Skeletal muscle tissue (tissue), 4 donors: ENCODE data around the gene OTOGL. TPM values are rescaled to one million over a fixed set of nuclear protein-coding genes. Genes with fewer than 3 reads are reported as not detected.

Experiments used
- H3K27ac ChIP-seq: one replicate; pipeline ENCODE4 v1.7.0; 2013; ENCODE audit warnings: mild to moderate bottlenecking, low read depth, low read length, inconsistent platforms
- H3K27me3 ChIP-seq, 3 donors: one replicate each; pipeline ENCODE4 v1.7.0; 2013; ENCODE audit warnings: low read length in 3 of 3; ENCODE audit not compliant: control insufficient read depth in 3 of 3, insufficient read depth in 3 of 3
- H3K36me3 ChIP-seq, 3 donors: one replicate each; pipeline ENCODE4 v1.7.0; 2013; ENCODE audit warnings: low read length in 3 of 3; ENCODE audit not compliant: control insufficient read depth in 3 of 3, insufficient read depth in 3 of 3
- H3K4me1 ChIP-seq, 3 donors: one replicate each; pipeline ENCODE4 v1.7.0; 2013; ENCODE audit warnings: low read length in 3 of 3, mild to moderate bottlenecking in 3 of 3; ENCODE audit not compliant: control insufficient read depth in 3 of 3, insufficient read depth in 3 of 3
- H3K4me3 ChIP-seq, 3 donors: one replicate each; pipeline ENCODE4 v1.7.0; 2013; ENCODE audit warnings: low read length in 3 of 3
- H3K9ac ChIP-seq, 3 donors: one replicate each; pipeline ENCODE4 v1.7.0; 2013; ENCODE audit warnings: low read length in 3 of 3, mild to moderate bottlenecking in 3 of 3, moderate library complexity in 2 of 3, low read depth in 1 of 3
- H3K9me3 ChIP-seq, 3 donors: one replicate each; pipeline ENCODE4 v1.7.0; 2013; ENCODE audit warnings: low read length in 3 of 3; ENCODE audit not compliant: control insufficient read depth in 3 of 3
- total RNA-seq: library from RNA; depleted of rRNA; stranded (reverse); fragments of >200 nt; gene quantifications from one replicate; pipeline ENCODE4 v1.2.3, GENCODE V29; 2014
- donor health status: Osteomylitis.

OTOGL gene
- total RNA-seq, 1 donor from 2014 or later: 0.52 TPM

DNA sequence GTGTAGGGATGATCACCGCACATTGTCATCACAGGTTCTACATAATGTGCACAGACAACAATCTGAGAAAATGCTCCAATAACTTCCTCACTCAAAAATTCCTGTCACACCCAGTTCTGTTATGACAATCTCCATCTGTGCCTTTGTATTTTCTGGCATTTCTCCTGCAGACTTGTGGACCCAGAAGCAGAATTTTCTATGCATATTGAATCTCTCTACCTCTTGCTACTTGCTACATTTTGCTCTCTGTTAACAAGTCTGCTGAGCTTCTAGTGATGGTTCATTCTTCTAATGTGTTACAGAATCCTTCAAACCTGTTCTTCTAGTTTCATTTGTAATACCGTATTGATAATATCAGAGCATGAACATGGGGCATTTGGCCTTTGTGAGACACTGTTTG is 216.9 kb downstream of the OTOGL start:
- peaks cover 0 to 2% (median 0%) of the 10 kb centered on the region in 3 donors for H3K36me3 ChIP-seq
- H3K4me3 ChIP-seq: no peak overlapping the region
- no peak overlapping the region for H3K27ac ChIP-seq
- no peaks in the 10 kb centered on the region for H3K27me3 ChIP-seq
- H3K9me3 ChIP-seq: no peaks in the 10 kb centered on the region
- no peaks in the 10 kb centered on the region for H3K4me1 ChIP-seq
- no peak overlapping the region for H3K9ac ChIP-seq

DNA sequence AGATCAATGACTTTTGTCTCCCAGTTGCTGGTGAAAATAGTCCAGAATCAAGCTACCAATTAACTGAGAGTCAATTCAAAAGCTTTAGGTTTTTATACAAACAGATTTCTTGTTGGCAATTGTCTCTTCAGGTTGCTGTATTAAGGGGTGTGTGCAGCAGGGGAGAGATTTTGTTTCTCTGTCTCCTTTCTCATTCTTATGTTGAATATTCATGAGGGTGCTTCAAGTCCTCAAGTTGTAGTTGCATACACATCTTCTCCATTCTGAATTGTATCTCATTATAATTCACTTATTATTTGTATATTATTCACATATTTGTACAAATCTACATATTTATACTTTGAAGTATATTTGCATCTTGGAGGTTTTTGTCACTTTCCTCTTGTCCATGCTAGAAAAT is 218.0 kb downstream of the OTOGL start:
- H3K4me1 ChIP-seq: no peaks in the 10 kb centered on the region
- H3K27ac ChIP-seq: no peak overlapping the region
- no peaks in the 10 kb centered on the region for H3K27me3 ChIP-seq
- H3K9ac ChIP-seq: no peak overlapping the region
- H3K9me3 ChIP-seq: no peaks in the 10 kb centered on the region
- no peak overlapping the region for H3K4me3 ChIP-seq
- H3K36me3 ChIP-seq: peaks cover 0 to 2% (median 0%) of the 10 kb centered on the region in 3 donors

DNA sequence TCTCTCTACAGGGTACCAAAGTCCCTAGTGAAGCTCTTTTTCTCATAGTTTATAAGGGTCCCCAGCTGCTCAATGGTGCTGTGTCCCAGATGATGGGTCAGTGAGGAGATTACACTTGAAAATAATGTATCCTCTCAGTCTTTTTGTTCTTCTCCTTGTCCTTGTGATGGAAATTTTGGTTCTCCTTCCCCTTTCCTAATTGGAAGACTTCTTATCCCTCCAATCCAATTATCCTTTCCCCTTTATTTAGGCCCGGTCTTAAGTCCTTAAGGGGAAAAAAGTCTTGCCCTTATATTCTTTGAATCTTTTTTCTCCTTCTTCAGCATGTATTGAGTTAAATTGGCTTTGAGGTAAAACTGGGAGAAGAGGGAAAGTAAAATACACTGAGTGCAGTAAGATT is 218.6 kb downstream of the OTOGL start:
- Histone ChIP-seq H3K9ac (no peak overlapping the region), H3K36me3 (peaks cover 0 to 2% (median 0%) of the 10 kb centered on the region in 3 donors), H3K9me3 (no peaks in the 10 kb centered on the region), H3K4me3 (no peak overlapping the region), H3K4me1 (no peaks in the 10 kb centered on the region), H3K27ac (no peak overlapping the region), H3K27me3 (no peaks in the 10 kb centered on the region)

DNA sequence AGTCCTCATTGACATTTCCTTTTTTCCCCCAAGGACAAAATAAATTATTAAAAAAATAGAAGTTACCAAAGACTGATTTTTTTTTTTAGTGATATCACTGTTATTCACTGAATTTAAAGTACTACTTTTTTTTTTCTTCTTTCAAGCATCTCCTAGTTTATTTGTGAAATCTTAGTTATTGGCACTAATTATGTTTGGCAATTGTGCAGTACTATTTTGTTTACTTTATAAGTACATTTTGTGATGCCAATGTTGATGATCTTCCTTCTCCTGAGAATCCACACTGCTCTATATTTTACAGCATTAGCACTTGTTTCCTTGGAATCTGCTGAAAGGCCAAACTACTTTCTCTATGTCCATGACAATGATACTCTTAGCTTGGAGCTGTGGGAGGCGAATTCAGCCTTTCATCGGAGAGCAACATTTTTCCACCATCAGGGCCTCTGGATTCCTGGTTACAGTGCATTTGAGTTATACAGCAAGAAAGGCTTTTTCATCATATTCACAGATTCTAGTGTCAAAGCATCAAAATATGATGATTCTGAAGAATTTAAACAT is 220.9 kb downstream of the OTOGL start:
- no peak overlapping the region for H3K9ac ChIP-seq
- no peaks in the 10 kb centered on the region for H3K4me1 ChIP-seq
- no peaks in the 10 kb centered on the region for H3K9me3 ChIP-seq
- no peak overlapping the region for H3K4me3 ChIP-seq
- H3K36me3 ChIP-seq: peaks cover 0 to 2% (median 0%) of the 10 kb centered on the region in 3 donors
- H3K27ac ChIP-seq: no peak overlapping the region
- H3K27me3 ChIP-seq: no peaks in the 10 kb centered on the region

DNA sequence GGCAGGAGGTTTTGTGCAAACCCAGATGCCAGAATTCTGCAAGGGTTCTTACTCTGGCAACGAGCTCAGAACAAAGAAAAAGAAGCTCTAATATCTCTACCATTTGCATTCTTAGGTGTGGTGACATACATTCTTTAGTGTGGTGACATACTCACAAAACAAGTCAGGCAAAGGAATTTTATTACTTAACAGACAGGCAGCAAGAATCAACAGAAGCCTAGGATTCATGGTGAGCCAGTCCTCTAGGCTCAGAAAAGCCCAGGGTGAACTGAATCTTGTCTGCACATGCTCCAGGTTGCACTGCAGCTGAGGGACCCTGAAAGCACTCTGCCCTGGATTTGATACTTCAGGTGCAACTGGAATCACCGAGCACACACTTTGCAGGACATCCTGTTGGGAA is 222.3 kb downstream of the OTOGL start:
- Histone ChIP-seq H3K9me3 (no peaks in the 10 kb centered on the region), H3K27me3 (no peaks in the 10 kb centered on the region), H3K36me3 (peaks cover 0 to 2% (median 0%) of the 10 kb centered on the region in 3 donors), H3K4me3 (no peak overlapping the region), H3K27ac (no peak overlapping the region), H3K9ac (no peak overlapping the region), H3K4me1 (no peaks in the 10 kb centered on the region)

DNA sequence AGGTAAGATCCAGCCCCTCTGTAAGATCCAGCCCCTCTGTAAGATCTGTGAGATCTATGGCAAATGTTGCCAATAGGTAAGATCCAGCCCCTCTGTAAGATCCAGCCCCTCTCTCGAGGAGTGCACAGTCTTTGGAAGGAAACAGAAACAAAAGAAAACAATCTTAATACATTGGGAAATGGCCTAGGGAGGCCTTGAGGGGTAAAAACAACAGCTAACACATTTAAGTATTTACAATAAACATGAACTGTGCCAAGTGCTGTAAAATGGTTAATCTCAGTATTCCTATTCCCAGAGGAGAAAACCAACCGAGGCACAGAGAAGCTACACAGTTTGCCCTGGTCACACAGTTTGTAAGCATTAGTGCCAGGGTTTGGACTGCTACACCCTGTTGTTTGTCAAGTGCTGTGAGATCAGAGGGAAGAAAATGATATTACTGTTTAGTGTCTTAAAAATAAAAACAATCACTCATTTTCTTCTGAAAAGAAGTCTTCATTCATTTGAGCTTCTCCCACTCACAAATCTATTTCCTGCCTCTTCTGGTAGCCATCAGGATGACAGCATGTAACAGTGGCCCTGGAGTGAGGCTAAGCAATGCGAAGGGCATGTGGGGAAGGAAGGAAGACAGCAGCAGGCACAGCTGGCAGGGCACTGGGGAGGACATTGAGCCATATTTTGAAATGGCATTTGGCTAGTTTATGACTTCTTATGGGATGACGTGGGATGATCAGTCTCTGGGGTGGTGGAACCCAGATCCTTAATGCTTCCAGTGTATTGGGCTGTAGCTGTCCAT is 226.0 kb downstream of the OTOGL start:
- Histone ChIP-seq H3K27ac (no peak overlapping the region), H3K9ac (no peak overlapping the region), H3K9me3 (no peaks in the 10 kb centered on the region), H3K27me3 (no peaks in the 10 kb centered on the region), H3K4me3 (no peak overlapping the region), H3K36me3 (no peaks in the 10 kb centered on the region), H3K4me1 (no peaks in the 10 kb centered on the region)

DNA sequence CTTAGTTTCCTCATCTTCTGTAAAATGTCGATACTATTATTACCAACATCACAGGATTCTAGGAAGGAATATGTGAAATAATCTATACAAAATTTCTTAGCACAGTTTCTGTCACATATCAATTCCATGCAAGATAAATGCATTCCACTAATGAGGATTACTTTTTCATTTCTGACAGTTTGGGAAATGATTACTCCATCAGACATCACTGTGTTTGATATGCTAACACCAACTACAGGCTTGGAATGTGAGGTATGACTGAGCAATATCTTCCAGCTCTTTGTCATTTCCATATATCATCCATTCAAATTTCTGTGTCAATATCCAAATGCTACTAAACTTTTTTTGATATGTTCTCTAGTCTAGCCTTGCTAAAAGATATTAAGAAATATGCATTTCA is 233.5 kb downstream of the OTOGL start:
- Histone ChIP-seq H3K9ac (no peak overlapping the region), H3K4me1 (no peaks in the 10 kb centered on the region), H3K27me3 (no peaks in the 10 kb centered on the region), H3K9me3 (no peaks in the 10 kb centered on the region), H3K36me3 (no peaks in the 10 kb centered on the region), H3K4me3 (no peak overlapping the region), H3K27ac (no peak overlapping the region)

DNA sequence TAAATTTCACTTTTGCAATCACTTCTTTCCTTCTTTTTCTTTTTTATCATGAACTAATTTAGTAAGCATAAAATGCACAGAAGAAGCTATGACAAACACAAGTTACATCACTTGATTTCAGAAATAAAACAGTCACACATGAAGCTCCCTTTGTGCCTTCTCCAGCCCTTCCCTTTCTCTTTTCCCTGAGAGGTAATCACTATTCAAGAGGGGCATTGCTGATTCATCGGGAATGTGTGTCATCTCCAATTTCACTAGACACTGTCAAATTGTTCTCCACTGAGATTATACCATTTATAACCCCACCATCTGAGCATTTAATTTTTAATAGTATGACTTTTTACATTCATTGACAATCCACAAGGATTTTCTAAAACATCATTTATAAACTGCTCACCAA is 253.1 kb downstream of the OTOGL start:
- Histone ChIP-seq H3K9me3 (no peaks in the 10 kb centered on the region), H3K27ac (no peak overlapping the region), H3K27me3 (no peaks in the 10 kb centered on the region), H3K4me3 (no peak overlapping the region), H3K36me3 (no peaks in the 10 kb centered on the region), H3K4me1 (no peaks in the 10 kb centered on the region), H3K9ac (no peak overlapping the region)

DNA sequence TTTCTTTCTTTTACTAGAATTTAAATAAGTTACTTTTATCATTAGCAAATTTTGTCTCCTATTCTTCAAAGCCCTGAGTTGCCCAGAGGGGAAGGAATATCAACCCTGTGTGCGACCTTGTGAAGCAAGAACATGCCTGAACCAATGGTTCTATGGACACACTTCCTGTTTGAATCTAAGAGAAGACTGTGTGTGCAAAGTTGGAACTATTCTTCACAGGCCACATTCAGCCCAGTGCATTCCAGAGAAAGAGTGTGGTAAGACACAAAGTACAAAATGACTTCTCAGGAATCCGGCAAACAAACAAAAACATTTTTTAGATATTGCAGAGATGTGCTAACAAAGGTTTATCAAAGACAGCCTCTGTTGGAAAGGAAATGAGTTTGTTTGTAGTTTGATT is 253.9 kb downstream of the OTOGL start:
- no peaks in the 10 kb centered on the region for H3K27me3 ChIP-seq
- no peak overlapping the region for H3K9ac ChIP-seq

DNA sequence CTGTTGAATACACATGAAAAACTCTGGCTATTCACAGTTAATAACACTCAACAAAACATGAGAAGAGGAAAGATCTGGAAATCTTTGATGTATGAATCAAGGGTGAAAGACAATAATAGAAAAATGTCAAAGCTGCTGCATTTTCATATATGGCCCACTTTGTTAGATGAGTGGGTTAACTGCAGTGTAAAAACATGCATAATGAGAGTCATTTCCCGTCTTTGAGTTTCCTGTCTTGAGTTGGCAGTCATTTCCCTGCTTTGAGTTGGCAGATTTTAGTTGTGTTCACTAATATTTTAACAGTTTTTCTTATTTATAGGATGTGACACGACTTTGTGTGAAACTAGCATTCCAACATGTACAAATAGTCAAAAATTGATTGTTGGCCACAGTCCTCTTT is 256.8 kb downstream of the OTOGL start:
- no peaks in the 10 kb centered on the region for H3K4me1 ChIP-seq
- no peak overlapping the region for H3K27ac ChIP-seq
- H3K36me3 ChIP-seq: no peaks in the 10 kb centered on the region
- no peak overlapping the region for H3K4me3 ChIP-seq
- H3K9me3 ChIP-seq: no peaks in the 10 kb centered on the region
- H3K9ac ChIP-seq: no peak overlapping the region
- no peaks in the 10 kb centered on the region for H3K27me3 ChIP-seq

More for the DNA sequence above, 253.9 kb downstream of the OTOGL start:
- Histone ChIP-seq H3K27ac (no peak overlapping the region), H3K36me3 (no peaks in the 10 kb centered on the region), H3K4me1 (no peaks in the 10 kb centered on the region), H3K4me3 (no peak overlapping the region), H3K9me3 (no peaks in the 10 kb centered on the region)
